RWPE1 (cell line): ENCODE data around the gene SCN4A.

Experiments used
- CTCF ChIA-PET: fragments of 350-600 bp; sonication (Branson Sonifier 250); formaldehyde crosslinking; extraction: SDS; loops from one replicate; lab custom pipeline; 2021; lab: Yijun Ruan, JAX
- POLR2A ChIA-PET: fragments of 400-600 bp; formaldehyde crosslinking; extraction: SDS; loops from one replicate; lab custom pipeline; 2020; ENCODE audit warnings: antibody characterized with exemption; ENCODE audit not compliant: low non-redundant PET; lab: Yijun Ruan, JAX
- DNase-seq: peaks from one replicate; pipeline ENCODE4 v3.0.0; 2012; ENCODE audit warnings: low spot score
- H3K27ac ChIP-seq: fragments of 450-650 bp; 2 replicates; pipeline ENCODE4 v1.5.1; 2017
- CTCF ChIP-seq: fragments of 450-650 bp; conservative IDR thresholded peaks from 2 replicates; pipeline ENCODE4 v1.5.1; 2017; ENCODE audit warnings: low read depth, mild to moderate bottlenecking

The SCN4A gene

GRCh38 chr17:64006361-64007088 lies 33.8 kb upstream of the SCN4A start:
- ChIA-PET CTCF (interaction anchor here (0.6 to 1.5 kb wide), 4 partner anchors 16 to 87 kb away, joined by 3 to 5 read pairs (median 4); no protein-coding TSS in a partner anchor), POLR2A (no interaction called here)
- no peak for TF ChIP-seq CTCF
- DNase-seq, result no peak
- H3K27ac ChIP-seq, result no peak overlapping the region

DNA sequence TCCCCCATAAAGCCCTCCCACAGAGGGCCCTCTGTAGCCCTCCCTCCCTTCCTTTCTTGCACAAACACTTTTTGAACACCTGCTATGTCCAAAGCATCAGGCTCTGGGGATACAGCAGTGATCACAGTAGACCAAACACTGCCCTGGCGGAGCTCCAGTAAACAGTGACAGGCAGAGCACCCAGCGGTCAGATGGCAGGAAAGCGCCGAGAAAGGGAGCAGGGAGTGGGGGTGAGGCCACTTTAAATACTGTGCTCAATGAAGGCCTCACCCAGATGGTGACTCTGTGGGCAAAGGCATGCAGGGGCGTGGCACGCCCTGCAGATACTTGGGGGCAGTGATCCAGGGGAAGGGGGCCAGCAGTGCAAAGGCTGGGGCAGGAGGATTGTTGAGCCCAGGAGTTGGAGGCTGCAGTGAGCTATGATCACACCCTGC lies 33.0 kb upstream of the SCN4A start:
- H3K27ac ChIP-seq, result no peak overlapping the region; the same call in 1 of the 2 replicates
- ChIA-PET POLR2A (no interaction called here), CTCF (interaction anchor here (0.6 to 1.5 kb wide), 3 partner anchors 15 to 279 kb away, joined by 3 to 5 read pairs (median 4); no protein-coding TSS in a partner anchor)
- no peak for TF ChIP-seq CTCF
- no peak for DNase-seq

DNA sequence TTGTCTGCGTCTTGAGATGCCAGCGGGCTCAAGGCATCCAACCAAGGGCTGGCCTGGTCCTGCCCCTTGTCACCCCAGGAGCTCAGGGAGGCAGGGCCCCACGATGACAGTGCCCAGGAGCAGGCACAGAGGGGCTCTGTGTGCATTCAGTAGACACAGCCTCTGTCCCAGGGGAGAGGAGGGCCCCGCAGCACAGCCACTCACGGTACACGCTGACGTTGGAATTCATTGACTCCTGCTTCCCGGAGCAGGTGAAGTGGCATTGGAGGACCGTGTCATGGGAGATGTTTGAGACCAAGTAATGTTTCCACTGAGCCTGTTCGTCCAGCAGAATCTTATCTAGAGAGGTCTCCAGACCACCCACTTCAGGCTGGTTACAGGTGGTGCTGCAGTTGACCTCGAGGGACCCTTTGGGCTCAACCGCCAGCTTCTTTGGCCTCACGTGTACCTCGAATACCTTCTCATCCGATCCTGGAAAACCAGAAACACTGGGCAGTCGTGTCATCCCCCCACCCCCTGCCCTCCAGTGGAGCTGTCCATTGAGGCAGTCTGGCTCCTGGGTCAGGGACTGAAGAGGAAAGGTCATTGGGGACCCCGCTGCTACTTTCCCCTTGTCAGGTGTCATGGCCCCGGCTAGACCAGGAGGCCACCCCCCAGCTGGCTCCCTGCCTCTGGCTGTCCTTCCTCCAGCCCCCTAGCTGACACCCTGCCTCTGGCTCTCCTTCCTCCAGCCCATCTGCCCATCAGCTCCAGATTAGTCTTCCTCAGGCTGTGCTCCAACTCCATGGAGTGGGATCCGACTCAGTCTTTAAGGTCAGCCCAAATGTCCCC lies 32.4 kb upstream of the SCN4A start:
- TF ChIP-seq CTCF, result no peak
- H3K27ac ChIP-seq, result no peak overlapping the region
- POLR2A ChIA-PET, result no interaction called here
- no peak for DNase-seq
- CTCF ChIA-PET, result interaction anchor here (0.6 to 1.5 kb wide), 3 partner anchors 24 to 279 kb away, joined by 3 to 5 read pairs (median 3); no protein-coding TSS in a partner anchor

DNA sequence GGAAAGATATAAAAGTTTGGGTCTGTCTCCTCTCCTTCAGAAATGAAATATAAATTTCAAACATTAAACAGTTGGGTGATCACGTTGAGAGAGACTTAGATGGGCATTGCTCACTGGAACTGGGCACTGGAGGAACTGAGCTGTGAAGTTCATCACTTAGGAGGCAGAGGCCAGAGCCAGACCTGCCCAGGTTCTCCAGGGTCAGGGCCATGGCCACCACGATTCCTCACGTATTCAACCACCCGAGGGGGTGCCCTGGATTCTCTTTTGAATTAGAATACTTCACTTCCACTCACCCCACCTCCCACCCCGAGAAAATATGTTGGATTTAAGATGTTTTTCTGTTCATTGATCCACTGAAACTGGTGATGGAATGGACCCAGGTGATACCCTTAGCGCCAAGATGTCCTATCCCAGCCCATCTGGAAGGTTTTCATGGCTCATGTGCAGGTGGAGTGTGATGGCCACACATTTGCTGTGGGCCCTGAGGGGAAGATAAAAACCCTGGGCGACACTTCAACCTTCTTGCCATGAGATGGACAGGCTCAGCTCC lies 31.6 kb upstream of the SCN4A start:
- ChIA-PET POLR2A (no interaction called here), CTCF (no interaction called here)
- DNase-seq, result no peak
- H3K27ac ChIP-seq, result no peak overlapping the region
- no peak for TF ChIP-seq CTCF

GRCh38 chr17:64003526-64004121 lies 30.9 kb upstream of the SCN4A start:
- no peak overlapping the region for H3K27ac ChIP-seq
- CTCF ChIA-PET, result no interaction called here
- POLR2A ChIA-PET, result no interaction called here
- no peak for DNase-seq
- TF ChIP-seq CTCF, result no peak
